Ishikawa (cell line): ENCODE data around the gene MAFB.

Experiments
- CEBPB ChIP-seq: IDR thresholded peaks from 2 replicates; pipeline ENCODE4 v1.6.1; 2012
- CREB1 ChIP-seq: IDR thresholded peaks from 2 replicates; pipeline ENCODE4 v1.6.1; 2012; ENCODE audit warnings: low read depth
- EGR1 ChIP-seq: IDR thresholded peaks from 2 replicates; pipeline ENCODE4 v1.6.1; 2012
- EP300 ChIP-seq: IDR thresholded peaks from 2 replicates; pipeline ENCODE4 v1.6.1; 2012; ENCODE audit warnings: borderline replicate concordance
- FOXM1 ChIP-seq: IDR thresholded peaks from 2 replicates; pipeline ENCODE4 v1.6.1; 2012; ENCODE audit warnings: low read depth, borderline replicate concordance
- MAX ChIP-seq: IDR thresholded peaks from 2 replicates; pipeline ENCODE4 v1.6.1; 2012
- NFIC ChIP-seq: IDR thresholded peaks from 2 replicates; pipeline ENCODE4 v1.6.1; 2012
- RAD21 ChIP-seq: IDR thresholded peaks from 2 replicates; pipeline ENCODE4 v1.6.1; 2012; ENCODE audit warnings: low read depth
- TAF1 ChIP-seq: IDR thresholded peaks from 2 replicates; pipeline ENCODE4 v1.6.1; 2012; ENCODE audit warnings: low read depth, mild to moderate bottlenecking
- TCF12 ChIP-seq: IDR thresholded peaks from 2 replicates; pipeline ENCODE4 v1.6.1; 2012; ENCODE audit warnings: low read depth
- TEAD4 ChIP-seq: IDR thresholded peaks from 2 replicates; pipeline ENCODE4 v1.6.1; 2012
- YY1 ChIP-seq: IDR thresholded peaks from 2 replicates; pipeline ENCODE4 v1.6.1; 2012; ENCODE audit warnings: low read depth
- ZBTB7A ChIP-seq: IDR thresholded peaks from 2 replicates; pipeline ENCODE4 v1.6.1; 2012; ENCODE audit warnings: low read depth
- TF ChIP-seq, protein P1 (sequence below): IDR thresholded peaks from 2 replicates; pipeline ENCODE4 v1.6.1; 2012; ENCODE audit warnings: low read depth, mild to moderate bottlenecking
- TF ChIP-seq, protein P2 (sequence below): IDR thresholded peaks from 2 replicates; pipeline ENCODE4 v1.6.1; 2012

MAFB gene

GRCh38 chr20:40681684-40682083 lies 7.4 kb downstream of the MAFB start:
- TF ChIP-seq EGR1 (no peak), CEBPB (no peak), FOXM1 (no peak), YY1 (no peak), ZBTB7A (no peak), TAF1 (no peak), MAX (no peak)
- TF ChIP-seq, protein P1, sequence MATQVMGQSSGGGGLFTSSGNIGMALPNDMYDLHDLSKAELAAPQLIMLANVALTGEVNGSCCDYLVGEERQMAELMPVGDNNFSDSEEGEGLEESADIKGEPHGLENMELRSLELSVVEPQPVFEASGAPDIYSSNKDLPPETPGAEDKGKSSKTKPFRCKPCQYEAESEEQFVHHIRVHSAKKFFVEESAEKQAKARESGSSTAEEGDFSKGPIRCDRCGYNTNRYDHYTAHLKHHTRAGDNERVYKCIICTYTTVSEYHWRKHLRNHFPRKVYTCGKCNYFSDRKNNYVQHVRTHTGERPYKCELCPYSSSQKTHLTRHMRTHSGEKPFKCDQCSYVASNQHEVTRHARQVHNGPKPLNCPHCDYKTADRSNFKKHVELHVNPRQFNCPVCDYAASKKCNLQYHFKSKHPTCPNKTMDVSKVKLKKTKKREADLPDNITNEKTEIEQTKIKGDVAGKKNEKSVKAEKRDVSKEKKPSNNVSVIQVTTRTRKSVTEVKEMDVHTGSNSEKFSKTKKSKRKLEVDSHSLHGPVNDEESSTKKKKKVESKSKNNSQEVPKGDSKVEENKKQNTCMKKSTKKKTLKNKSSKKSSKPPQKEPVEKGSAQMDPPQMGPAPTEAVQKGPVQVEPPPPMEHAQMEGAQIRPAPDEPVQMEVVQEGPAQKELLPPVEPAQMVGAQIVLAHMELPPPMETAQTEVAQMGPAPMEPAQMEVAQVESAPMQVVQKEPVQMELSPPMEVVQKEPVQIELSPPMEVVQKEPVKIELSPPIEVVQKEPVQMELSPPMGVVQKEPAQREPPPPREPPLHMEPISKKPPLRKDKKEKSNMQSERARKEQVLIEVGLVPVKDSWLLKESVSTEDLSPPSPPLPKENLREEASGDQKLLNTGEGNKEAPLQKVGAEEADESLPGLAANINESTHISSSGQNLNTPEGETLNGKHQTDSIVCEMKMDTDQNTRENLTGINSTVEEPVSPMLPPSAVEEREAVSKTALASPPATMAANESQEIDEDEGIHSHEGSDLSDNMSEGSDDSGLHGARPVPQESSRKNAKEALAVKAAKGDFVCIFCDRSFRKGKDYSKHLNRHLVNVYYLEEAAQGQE = no peak

DNA sequence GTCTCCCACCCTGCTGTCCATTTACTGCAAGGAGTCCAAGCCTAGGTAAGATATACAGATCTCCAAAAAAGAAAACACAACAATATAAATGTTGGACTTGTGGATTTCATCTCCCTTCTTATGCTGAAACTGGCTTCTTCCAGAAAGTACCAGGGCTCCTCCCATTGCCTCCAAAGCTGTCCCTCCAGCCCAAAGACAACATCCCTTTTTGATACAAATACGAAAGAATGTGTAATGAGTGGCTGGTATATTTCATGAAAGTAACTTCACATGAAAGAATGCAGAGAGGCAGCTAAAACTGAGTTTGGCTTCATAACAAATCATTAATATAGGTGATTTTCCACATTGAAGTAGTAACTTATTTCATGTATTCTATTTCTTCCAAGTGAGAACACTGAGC lies 7.9 kb downstream of the MAFB start:
- no peak for TF ChIP-seq EGR1
- no peak for TF ChIP-seq YY1
- TF ChIP-seq ZBTB7A = no peak
- TF ChIP-seq CEBPB = no peak
- TF ChIP-seq, protein P1 = no peak
- no peak for TF ChIP-seq CREB1
- no peak for TF ChIP-seq MAX
- TF ChIP-seq, protein P2, sequence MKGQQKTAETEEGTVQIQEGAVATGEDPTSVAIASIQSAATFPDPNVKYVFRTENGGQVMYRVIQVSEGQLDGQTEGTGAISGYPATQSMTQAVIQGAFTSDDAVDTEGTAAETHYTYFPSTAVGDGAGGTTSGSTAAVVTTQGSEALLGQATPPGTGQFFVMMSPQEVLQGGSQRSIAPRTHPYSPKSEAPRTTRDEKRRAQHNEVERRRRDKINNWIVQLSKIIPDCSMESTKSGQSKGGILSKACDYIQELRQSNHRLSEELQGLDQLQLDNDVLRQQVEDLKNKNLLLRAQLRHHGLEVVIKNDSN = no peak

DNA sequence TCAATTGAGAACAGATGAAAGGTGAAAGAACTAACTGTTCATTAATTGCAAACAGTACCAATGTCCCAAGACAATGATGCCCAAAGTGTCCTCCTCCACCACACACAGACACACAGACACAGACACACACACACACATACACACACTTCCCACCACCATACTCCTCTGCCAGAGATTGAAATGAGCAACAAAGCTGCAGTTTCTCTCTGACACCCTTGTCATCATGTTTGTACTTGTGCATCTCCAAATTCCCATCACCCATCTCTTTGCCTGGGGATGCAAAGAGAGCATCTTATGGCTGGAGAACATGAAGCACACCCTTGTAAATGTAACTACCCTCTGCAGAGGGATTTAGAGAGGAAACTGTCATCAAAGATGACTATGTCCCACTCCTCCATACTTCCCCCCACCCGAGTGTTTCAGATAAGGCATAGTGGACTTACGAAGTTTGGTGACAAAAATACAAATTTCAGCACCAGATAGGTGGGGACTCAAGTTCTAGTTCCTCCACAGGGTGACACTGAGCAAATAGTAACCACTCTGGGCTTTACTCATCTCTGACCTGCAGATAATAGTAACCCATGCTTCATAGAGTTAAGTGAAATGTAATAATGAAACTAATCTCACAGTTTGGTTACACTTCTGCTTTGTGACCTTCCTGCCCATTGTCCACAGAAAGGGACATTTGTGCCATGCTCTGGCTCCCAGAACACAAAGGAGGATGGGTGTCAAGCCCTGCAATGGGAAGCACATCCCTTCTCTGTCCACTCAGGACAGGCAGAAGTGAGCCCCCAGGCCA lies 8.7 kb downstream of the MAFB start:
- TF ChIP-seq TCF12 = no peak
- TF ChIP-seq, protein P2 = no peak
- no peak for TF ChIP-seq FOXM1
- TF ChIP-seq CREB1 = no peak
- no peak for TF ChIP-seq EGR1
- no peak for TF ChIP-seq YY1
- no peak for TF ChIP-seq EP300
- TF ChIP-seq NFIC = no peak
- TF ChIP-seq, protein P1 = no peak
- no peak for TF ChIP-seq TEAD4
- TF ChIP-seq CEBPB = no peak
- TF ChIP-seq TAF1 = no peak
- no peak for TF ChIP-seq RAD21
- no peak for TF ChIP-seq MAX
- TF ChIP-seq ZBTB7A = no peak

GRCh38 chr20:40679184-40679583 lies 9.9 kb downstream of the MAFB start:
- no peak for TF ChIP-seq FOXM1
- TF ChIP-seq, protein P1 = no peak
- no peak for TF ChIP-seq CEBPB
- TF ChIP-seq YY1 = no peak
- TF ChIP-seq TAF1 = no peak
- TF ChIP-seq NFIC = no peak
- TF ChIP-seq EP300 = no peak
- no peak for TF ChIP-seq CREB1
- no peak for TF ChIP-seq RAD21
